ENCODE measurements around the gene BCAS4. TPM values are rescaled to one million over a fixed set of nuclear protein-coding genes. Genes with fewer than 3 reads are reported as not detected.

The BCAS4 gene
- total RNA-seq, 1 experiment from 2014 or later: 7.6 TPM

DNA sequence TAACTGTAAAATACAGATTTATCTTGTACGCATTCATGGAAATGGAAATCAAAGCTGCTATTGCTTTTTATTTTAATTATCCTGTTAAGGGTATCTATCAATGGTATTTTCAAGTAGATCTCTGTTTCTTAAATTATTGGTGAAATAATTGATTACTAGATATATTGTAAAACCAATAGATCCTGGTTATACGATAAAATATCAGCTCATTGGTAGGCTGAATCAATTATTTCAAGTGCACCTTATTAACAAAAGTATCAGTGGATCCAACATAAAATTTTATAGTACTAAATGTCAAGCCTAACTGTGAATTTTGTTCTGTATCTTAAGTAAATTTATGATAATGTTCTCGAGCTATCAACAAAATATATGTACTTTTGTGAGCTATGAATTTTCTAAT lies 41.7 kb upstream of the BCAS4 start:
- Histone ChIP-seq H2AFZ (no peak overlapping the region), H3K9me2 (ENCODE audit: insufficient read depth) (no peaks in the 10 kb centered on the region), H3K27ac (no peak overlapping the region), H3K4me1 (replicated peaks; ENCODE audit: insufficient read depth) (peaks cover 18% of the 10 kb centered on the region), H3F3A (ENCODE audit: insufficient read depth, low read depth) (peaks cover 88% of the 10 kb centered on the region), H3K4me3 (no peak overlapping the region), H3K9me3 (ENCODE audit: insufficient read depth, low read depth) (no peaks in the 10 kb centered on the region), H3K36me3 (ENCODE audit: low read depth) (peaks cover 47% of the 10 kb centered on the region), H4K20me1 (ENCODE audit: insufficient read depth) (peaks cover 11% of the 10 kb centered on the region; the same call in 1 of the 2 replicates), H3K4me2 (no peak overlapping the region), H3K79me2 (ENCODE audit: low read depth) (peaks cover 50% of the 10 kb centered on the region), H3K27me3 (ENCODE audit: insufficient read depth, low read depth) (no peaks in the 10 kb centered on the region)
- CTCF ChIA-PET: interaction anchor here (0.5 kb wide), 1 partner anchor 9 kb away, joined by 6 read pairs; no protein-coding TSS in a partner anchor
- BruUV-seq (replicated peaks): no TSS peak
- DNase-seq: no peak
- intact Hi-C loops (cut with micrococcal nuclease; ENCODE audit: unreplicated experiment): no loop called here
- POLR2A ChIA-PET (ENCODE audit: unreplicated experiment): no interaction called here
- TF ChIP-seq, protein P1, sequence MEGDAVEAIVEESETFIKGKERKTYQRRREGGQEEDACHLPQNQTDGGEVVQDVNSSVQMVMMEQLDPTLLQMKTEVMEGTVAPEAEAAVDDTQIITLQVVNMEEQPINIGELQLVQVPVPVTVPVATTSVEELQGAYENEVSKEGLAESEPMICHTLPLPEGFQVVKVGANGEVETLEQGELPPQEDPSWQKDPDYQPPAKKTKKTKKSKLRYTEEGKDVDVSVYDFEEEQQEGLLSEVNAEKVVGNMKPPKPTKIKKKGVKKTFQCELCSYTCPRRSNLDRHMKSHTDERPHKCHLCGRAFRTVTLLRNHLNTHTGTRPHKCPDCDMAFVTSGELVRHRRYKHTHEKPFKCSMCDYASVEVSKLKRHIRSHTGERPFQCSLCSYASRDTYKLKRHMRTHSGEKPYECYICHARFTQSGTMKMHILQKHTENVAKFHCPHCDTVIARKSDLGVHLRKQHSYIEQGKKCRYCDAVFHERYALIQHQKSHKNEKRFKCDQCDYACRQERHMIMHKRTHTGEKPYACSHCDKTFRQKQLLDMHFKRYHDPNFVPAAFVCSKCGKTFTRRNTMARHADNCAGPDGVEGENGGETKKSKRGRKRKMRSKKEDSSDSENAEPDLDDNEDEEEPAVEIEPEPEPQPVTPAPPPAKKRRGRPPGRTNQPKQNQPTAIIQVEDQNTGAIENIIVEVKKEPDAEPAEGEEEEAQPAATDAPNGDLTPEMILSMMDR (conservative IDR thresholded peaks at IDR 0.05): no peak
- TF ChIP-seq EZH2 (IDR thresholded peaks at IDR 0.05; ENCODE audit: low read depth): no peak

DNA sequence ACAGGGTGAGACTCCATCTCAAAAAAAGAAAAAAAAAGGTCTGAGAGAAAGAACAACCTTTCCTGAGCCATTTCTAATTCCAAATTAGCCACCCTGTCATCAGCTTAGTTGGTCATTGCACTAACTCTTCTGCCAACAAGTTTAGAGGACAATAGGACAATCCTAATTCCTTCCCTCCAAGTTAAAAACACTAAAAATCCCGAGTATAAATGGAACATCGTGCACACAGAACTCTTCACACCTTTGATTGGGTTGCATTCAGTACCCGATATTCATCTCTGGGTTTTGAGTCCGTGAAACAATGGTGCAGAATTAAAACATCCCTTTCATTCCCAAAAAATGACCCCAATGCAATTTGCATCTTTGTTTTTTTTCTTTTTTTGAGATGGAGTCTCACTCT lies 40.4 kb upstream of the BCAS4 start:
- Histone ChIP-seq H3K36me3 (ENCODE audit: low read depth) (peaks cover 36% of the 10 kb centered on the region), H3K4me3 (no peak overlapping the region), H3K27me3 (ENCODE audit: insufficient read depth, low read depth) (no peaks in the 10 kb centered on the region), H4K20me1 (ENCODE audit: insufficient read depth) (peaks cover 7% of the 10 kb centered on the region; the same call in 1 of the 2 replicates), H2AFZ (no peak overlapping the region), H3K4me2 (no peak overlapping the region), H3K9me2 (ENCODE audit: insufficient read depth) (no peaks in the 10 kb centered on the region), H3K79me2 (ENCODE audit: low read depth) (peaks cover 39% of the 10 kb centered on the region), H3K4me1 (replicated peaks; ENCODE audit: insufficient read depth) (peaks cover 17% of the 10 kb centered on the region; the same call in 1 of the 2 replicates), H3K27ac (no peak overlapping the region; the same call in 1 of the 2 replicates), H3F3A (ENCODE audit: insufficient read depth, low read depth) (peaks cover 82% of the 10 kb centered on the region), H3K9me3 (ENCODE audit: insufficient read depth, low read depth) (no peaks in the 10 kb centered on the region)
- intact Hi-C loops (cut with micrococcal nuclease; ENCODE audit: unreplicated experiment): no loop called here
- ChIA-PET CTCF (interaction anchor here (0.9 kb wide), 1 partner anchor 91 kb away, joined by 3 read pairs; no protein-coding TSS in a partner anchor), POLR2A (ENCODE audit: unreplicated experiment) (no interaction called here)
- no peak for DNase-seq
- TF ChIP-seq, protein P1 (conservative IDR thresholded peaks at IDR 0.05): no peak
- no peak for TF ChIP-seq EZH2 (IDR thresholded peaks at IDR 0.05; ENCODE audit: low read depth)
- no TSS peak for BruUV-seq (replicated peaks)

DNA sequence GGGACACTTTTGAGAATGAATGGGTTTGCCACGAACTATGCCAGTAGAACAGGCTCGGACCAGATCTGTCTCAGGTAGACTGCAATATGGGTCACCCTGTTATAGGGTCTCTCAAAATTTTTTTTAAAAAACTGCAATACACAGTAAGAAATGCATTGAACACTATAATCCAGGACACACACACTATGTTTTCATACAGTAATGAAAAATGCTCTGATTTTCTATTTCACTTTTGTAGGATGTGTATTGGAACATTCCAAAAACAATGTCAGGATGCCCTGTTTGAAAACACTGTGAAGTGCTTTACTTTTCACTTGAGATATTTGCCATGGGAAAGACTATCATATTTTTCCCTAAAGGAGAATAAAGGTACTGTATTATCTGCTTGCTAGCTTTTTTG lies 38.4 kb upstream of the BCAS4 start:
- ChIA-PET CTCF (interaction anchor here (0.9 to 1.0 kb wide), 2 partner anchors 12 to 30 kb away, joined by 4 read pairs; no protein-coding TSS in a partner anchor), POLR2A (ENCODE audit: unreplicated experiment) (interaction anchor here (0.6 kb wide), 1 partner anchor 820 kb away, joined by 4 read pairs; no protein-coding TSS in a partner anchor)
- TF ChIP-seq, protein P1 (conservative IDR thresholded peaks at IDR 0.05): no peak
- TF ChIP-seq EZH2 (IDR thresholded peaks at IDR 0.05; ENCODE audit: low read depth): no peak
- Histone ChIP-seq H3K4me3 (no peak overlapping the region), H4K20me1 (ENCODE audit: insufficient read depth) (0 out of 2 replicates have a peak, but pooled peaks cover 4% of the 10 kb centered on the region), H3F3A (ENCODE audit: insufficient read depth, low read depth) (peaks cover 85% of the 10 kb centered on the region), H3K36me3 (ENCODE audit: low read depth) (peaks cover 24% of the 10 kb centered on the region; the same call in 1 of the 2 replicates), H3K79me2 (ENCODE audit: low read depth) (peaks cover 20% of the 10 kb centered on the region), H3K9me3 (ENCODE audit: insufficient read depth, low read depth) (no peaks in the 10 kb centered on the region), H3K4me2 (no peak overlapping the region), H3K27me3 (ENCODE audit: insufficient read depth, low read depth) (no peaks in the 10 kb centered on the region), H3K4me1 (replicated peaks; ENCODE audit: insufficient read depth) (peaks cover 37% of the 10 kb centered on the region), H3K27ac (no peak overlapping the region), H3K9me2 (ENCODE audit: insufficient read depth) (no peaks in the 10 kb centered on the region), H2AFZ (no peak overlapping the region)
- no peak for DNase-seq
- intact Hi-C loops (cut with micrococcal nuclease; ENCODE audit: unreplicated experiment): no loop called here
- no TSS peak for BruUV-seq (replicated peaks)

Measured in PC-9 (cell line).